ENCODE data around the gene VWCE.
"Not testable (repeated sequence)": the region's sequence is repeated elsewhere in the genome, so short reads cannot be mapped to it uniquely, and the experiment has no call there.

The VWCE gene

DNA sequence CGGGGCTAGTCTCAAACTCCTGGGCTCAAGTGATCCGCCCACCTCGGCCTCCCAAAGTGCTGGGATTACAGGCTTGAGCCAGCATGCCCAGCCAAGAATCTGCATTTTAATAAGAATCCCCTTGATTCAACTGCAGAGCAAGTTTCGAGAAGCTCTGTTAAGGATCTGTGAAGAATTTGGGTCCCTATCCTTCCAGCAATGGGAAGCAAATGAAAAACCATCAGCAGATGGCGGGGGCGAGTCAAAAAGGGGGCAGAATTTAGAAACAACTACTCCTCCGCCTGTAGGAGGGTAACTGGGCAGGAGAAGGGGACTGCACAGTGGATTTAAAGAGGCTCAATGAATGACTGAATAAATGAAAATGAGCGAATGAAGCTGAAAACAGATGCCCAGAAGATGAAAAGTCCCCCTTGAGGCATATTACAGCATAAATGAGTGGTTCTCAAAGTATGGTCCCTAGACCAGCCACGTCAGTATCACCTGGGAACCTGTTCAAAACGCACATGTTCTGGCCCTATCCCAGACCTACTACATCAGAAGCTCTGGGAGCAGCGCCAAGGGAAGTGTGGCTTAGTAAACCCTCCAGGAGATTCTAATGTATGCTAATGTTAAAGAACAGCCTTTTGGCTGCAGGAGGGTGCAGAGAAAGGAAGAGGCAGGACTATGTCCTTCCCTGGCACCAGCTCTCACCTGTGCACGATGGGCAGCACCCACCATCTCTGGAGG is 15.0 kb downstream of the VWCE start:
- DNase-seq: peak; percentile 14

DNA sequence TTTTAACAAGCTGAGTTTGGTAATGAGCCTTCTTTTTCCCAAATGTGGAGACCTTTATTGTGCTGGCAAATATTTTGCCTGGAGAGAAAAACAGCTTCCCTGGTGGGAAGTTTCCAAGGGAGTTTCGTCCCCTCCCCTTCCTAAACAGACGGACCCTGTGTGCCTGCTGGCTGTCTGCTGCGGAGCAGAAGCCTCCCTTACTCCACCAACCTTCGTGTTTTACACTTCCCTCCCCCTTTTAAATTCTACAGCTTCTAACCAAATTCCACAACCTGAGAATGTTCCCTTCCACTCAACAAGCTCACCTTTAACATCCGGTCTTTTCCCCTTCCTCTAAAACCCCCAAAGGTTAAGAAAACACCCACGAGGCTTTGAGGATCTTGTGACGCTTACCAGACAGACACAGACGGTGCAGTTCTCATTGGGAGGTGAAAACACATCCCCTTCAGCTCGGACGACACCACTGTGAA is 17.1 kb downstream of the VWCE start:
- no peak for DNase-seq

DNA sequence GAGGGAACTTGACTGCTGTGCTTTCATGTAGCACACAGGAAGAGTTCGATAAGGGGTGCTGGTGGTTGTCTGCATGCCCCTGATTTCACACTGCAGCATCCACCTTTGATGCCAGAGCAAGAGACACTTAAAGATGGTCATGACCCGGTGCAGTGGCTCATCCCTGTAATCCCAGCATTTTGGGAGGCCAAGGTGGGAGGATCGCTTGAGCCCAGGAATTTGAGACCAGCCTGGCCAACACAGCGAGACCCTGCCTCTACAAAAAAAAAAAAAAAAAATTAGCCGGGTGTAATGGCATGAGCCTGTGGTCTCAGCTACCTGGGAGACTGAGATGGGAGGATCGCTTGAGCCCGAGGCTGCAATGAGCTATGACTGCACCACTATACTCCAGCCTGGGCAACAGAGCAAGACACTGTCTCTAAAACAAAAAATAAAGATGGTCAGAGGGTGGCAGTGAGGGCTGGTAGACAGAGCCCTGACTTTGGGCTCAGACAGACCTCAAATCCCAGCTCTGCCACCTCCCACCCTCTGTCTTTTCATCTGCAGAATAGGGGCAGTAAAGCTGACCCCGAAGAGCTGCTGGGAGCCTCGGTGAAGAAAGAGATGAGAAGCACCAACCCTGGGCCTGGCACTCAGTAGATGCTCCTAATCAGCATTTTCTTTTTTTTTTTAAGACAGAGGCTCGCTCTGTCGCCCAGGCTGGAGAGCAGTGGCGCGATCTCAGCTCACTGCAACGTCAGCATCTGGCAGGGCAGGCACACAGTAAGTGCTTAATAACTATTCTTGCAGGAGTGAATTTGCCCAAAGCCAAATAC is 17.7 kb downstream of the VWCE start:
- no peak for DNase-seq

DNA sequence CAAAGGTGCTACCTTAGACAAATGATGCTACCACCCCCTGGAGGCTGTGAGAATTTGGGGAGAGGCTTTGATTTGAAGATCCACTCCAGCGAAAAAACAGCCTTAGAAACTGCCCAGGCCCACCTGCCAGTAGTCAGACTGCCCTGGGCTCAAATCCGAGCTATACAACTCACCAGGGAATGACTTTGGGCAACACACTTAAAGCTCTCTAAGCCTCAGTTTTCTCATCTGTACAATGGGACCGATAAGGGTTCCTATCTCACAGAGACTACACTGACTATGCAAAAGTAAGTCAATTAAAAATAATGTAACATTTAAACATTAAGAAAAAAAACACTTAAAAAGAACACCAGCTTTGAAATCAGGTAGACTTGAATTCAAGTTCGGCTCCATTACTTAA is 19.9 kb downstream of the VWCE start:
- no peak for DNase-seq

DNA sequence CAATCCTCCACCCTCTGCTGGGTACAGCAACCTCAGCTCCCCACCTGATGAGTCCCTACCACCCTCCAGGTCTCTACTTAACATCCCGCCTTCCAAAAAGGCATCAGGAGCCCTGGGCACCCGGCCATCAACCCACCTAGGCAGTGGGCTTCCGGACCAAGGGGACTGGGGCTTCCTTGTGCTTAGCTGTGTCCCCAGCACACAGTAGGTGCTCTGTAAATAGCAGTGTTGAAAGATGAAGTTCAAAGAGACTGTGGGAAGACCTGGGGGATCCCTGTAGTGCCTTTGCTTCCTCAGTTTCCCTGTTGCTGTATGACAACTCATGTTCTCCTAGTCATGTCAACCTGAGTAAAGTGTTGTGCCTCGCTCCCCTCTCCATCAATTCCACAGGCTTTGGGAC is 21.0 kb downstream of the VWCE start:
- DNase-seq: no peak

DNA sequence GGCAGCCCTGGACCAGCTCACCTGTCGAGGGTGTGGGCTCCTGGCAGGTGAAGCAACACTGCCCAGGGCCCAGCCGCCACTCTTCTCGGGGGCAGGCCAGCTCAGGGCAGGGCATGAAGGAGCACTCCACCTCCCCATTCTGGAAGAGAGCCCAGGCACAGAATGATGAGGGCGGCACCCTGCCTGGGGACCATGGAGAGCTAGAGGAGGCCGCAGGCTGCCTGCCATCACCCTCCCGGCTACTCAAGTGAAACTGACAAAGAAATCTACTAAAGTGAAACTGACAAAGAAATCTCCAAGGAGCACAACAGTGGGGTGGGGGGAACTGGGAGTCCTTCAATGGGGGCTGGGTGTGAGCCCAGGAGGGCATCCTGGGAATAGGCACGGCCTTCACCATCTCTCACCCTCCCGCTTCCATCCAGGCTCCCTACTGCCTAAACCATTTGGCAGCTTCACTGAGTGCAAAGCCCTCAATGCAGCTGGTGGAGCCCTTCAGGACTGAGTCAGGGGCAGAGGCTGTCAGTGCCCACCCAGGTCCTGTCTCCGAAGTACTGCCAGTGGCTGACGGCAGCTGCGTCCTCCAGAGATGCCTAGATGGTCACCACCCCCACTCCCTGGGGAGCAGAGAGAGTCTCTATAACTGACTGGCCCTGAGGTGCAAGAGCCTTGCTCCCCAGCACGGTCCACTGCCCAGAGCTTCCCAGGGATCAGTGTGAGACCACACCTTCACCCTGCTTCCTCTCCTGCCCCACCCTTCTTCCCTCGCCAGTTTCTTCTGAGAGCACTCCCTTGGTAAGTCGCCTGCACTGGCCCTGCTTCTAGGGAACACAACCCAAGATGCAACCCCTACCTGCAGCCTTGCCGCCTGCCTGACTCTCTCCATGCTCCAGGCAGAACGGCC is 21.7 kb downstream of the VWCE start:
- DNase-seq: no peak

DNA sequence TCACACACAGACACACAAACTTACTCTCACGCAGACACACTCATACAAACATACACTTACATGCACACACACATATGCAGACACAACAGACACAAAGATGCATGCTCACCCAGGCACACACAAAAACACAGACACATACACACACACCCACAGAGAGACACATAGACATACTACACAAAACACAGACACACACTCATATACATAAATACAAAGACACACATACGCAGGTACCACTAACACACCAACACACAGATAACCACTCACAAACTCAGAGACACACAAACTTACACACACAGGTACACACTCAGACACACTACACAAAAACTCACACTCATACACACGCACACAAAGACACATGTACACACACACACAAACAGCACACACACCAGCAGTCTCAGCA is 22.4 kb downstream of the VWCE start:
- DNase-seq: no peak

DNA sequence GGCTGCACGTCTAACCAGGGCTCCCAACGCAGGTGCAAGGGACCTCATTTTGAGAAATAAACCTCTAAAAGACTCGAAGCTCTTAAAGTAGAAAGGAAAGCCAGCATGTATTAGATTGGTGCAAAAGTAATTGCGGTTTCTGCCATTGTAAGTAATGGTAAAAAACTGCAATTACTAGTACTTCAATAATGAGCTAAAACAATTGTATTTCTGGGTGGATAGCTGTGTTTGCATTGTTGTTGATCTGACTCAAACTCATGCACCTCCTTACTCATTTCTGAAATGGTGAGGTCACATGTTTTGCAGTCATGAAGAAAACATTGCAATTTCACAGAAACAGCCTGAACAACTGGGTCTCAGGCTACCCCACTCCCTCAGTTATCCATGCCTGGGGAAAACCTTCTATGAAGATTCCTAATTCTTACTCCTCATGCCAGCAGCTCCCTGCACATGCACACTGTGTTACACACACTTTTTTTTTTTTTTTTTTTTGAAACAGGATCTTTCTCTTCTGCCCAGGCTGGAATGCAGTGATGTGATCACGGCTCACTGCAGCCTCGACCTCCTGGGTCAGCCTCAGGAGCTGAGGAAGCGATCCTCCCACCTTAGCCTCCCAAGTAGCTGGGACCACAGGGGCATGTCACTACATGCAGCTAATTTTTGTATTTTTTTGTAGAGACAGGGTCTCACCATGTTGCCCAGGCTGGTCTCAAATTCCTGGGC is 24.6 kb downstream of the VWCE start:
- no peak for DNase-seq

DNA sequence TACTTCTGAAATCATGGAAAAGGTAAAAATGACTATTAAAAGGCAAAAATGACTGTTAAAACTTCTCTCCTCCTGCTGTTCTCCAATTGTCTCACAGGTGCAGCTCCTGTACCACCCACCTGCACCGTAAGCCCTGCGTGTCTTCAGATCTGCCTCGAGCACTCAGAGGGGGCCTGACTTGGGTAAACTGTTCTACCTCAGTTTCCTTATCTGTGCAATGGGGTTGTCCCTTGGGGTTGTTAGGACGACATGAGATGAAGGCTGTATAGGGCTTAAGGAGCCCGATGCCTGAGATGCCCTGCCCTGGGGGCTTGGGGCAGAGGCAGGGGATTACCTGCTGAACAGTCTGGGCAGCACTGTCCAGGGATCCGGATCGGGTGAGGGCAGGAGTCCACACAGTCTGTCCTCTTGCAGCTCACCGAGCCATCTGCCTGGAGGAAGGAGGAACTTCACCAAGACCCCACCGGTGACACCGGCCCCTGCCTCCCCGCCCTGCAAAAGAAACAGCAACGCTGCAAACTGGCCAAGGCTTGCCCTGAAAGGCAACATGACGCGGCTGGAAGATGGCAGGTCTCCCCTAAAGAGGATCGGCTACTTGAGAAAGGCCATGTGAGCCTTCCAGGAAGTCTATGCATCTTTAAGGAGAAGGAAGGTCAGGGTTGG is 26.4 kb downstream of the VWCE start:
- DNase-seq: no peak

DNA sequence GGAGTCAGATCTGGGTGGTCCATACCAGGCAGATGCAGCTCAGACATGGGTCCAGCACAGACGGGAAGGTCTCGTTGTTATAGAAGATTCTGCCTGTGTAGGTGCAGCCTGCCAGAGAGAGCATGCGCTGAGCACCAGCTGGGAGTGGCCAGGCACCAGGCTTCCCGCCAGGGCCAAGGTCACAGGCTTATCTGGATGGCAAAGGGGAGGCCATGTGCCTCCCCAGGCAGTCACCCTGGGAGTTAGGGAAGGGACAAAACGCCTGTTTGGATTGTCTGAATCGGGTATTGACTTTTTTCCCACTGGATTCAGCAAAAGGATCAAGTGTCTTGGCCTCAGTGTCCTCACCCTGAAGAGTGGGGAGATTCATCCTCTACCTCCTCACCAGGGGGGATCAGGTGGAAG is 27.7 kb downstream of the VWCE start:
- no peak for DNase-seq

DNA sequence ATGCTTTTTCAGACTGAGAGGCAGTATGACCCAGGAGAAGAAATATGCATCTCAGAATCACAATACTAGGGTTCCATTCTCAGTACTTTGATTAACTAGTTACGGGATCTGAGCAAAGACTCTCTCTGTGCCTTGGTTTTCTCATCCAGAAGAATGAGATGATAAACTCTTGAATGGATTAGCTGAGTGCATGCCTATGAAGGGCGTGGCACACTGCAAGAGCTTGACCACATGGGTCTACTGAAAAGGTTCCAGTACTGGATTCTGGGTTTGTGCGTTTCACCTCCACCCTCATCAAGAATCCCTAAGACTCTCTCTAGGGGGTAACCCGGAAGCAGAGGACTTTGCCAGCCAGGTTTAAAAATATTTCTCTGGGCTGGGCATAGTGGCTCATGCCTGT is 28.5 kb downstream of the VWCE start:
- DNase-seq: no peak

DNA sequence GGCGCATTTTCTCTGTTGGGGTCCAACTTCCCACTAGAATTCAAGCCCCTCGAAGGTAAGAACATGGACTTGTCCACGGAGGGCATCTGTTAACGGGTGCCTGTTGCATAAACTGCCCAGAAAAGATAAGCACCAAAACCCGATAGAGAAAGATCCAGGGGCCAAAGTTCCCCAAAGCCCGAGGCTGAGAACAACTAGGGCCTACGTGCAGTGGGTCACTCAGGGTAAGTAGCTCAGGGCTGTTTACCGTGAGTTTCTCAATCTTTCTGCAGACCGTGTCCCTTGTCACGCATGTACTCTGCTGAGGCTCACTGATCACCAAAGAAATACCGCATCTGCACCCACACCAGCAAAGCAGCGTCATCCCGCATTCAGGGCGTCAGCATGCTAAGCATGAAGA is 29.8 kb downstream of the VWCE start:
- DNase-seq: no peak

DNA sequence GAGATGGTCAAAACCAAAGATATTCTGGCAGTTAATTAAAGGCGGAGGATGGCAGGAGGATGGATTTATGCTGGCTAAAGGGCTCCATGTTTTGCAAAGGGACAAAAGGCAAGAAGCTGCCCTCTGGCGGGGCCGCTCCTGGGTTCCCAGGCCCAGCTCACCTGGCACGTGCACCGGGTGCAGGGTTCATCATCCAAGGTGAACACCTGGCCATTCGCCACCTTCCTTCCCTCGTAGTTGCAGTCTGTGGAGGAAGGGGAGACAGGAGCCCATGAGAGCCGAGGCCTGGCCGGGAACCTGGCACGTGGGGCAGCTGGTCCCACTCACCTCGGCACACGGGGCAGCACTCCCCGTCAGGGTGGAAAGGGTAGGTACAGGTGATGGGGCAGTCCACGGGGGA is 30.3 kb downstream of the VWCE start:
- no peak for DNase-seq

DNA sequence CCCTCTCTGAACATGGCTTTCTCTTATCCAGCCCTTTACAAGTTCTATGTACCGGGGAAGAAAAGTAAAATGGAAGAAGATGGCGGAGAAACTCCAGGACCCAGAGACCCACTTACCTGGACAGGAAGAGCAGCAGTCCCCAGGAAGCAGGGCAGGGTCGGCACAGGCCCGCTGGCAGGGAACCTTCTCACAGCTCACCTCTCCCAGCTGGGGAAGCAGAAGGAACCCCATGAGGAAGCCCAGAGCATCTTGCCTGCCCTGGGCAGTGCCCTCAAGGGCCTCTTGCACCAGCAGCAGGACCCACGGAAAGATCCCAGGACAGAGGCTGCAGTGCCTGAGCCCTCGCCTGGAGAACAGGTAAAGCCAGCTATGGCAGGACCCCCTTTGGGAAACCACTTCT is 30.7 kb downstream of the VWCE start:
- no peak for DNase-seq

DNA sequence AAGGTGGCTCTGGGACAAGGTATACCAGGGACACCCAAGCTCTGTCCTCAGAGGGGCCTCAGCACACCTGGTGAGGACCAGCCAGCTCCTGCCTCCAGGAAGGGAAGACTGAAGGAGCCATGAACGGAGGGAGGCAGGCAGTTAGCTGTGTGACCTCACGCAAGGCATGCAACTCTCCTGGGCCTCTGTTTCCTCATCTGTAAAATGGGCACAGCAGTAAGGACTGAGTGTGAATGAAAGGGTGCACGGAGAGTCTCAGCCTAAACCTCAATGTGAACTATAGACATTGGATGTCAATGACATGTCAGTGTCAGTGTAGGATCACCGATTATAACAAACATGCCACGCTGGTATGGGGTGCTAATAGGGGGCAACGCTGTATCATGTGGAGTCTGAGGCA is 35.8 kb downstream of the VWCE start:
- no peak for DNase-seq

DNA sequence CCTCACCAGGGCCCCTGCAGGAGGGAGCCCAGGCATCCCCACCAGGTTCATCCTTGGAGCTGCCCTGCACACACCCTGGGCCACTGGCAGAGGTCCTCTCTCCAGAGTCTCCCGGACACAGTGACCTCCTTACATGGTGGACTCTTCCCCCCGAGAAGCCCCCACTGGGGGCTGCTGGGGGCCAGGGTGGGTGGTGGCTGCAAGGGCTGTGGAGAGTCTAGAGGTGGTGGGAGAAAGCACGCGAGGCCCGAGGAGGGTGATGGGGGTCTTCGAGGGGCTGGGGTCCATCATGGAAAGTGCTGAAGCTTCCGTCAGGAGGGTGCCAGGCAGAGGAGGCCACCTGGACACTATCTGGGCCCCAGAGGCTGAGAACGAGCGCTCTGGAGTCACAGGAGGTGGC is 36.6 kb downstream of the VWCE start:
- DNase-seq: no peak

DNA sequence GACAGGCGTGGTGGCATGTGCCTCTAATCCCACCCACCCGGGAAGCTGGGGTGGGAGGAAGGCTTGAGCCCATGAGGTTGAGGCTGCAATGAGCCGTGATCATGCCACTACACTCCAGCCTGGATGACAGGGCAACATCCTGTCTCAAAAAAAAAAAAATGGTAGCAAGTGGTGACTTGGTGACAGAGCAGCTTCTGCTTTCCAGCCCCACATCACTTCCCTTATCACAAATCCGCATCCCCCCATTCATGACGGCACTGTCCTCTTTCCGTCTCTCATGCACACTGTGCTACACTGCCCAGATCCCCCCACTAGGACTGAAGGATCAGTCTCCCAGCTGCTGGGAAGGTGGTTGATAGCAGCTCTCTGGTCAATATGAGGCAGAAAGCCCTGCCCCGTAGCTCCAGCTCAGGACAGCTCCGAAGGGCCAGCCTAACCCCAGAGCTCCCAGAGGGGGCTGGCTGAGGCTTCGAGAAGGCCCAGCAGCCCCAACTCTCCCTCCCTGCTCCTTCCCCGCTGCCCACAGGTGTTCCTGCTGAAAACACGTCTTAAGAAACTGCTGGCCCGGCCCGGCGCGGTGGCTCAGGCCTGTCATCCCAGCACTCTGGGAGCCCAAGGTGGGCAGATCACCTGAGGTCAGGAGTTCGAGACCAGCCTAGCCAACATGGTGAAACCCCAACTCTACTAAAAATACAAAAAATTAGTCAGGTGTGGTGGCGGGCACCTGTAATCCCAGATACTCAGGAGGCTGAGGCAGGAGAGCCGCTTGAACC is 38.2 kb downstream of the VWCE start:
- DNase-seq: no peak

DNA sequence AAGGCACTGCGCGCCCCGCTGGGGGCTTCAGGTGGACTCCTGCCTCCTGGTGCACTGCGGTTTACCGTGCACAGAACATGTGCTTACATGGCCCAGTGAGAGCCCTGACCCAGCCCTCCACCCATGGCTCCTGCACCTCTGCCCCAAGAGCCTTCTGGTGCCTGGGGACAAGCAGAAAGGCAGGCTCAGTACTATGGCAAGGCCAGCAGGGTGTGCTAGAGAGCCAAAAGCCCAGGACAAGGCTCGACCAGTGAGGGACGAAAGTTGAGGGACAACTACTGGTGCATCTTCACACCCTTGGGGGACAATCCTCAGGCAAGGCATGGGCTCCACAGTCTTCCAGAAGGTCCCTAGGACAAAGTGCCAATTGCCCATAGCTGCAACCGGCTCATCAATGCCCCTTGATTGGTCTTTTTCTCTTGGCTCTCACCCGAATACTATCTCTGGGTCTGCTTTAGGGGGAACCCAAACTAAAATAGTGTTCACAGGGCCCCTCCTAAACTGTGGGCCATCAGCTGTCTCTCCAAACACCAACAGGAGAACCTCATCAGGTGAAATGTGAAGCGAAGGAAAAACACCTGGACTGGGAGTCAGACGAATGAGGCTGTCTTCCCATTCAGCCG is 40.6 kb downstream of the VWCE start:
- DNase-seq: no peak

DNA sequence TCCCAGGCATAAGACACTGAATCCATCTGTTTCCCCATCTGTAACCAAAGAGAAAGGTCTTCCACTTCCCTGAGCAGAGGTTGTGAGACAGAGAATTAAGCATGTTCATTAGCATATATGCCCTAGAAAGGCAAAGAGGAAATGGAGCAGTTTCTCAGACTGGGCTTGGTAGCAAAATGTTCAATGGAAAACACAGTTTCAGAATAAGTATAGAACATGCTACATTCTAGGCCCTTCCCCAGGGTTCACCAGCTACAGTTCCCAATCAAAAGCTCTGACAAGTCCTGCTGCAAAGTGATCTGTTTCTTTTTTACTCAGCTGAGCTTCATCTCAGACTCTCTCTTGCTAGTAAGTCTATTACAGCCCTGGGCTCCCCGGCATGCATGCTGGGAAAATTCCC is 42.8 kb downstream of the VWCE start:
- DNase-seq: not testable (repeated sequence)

DNA sequence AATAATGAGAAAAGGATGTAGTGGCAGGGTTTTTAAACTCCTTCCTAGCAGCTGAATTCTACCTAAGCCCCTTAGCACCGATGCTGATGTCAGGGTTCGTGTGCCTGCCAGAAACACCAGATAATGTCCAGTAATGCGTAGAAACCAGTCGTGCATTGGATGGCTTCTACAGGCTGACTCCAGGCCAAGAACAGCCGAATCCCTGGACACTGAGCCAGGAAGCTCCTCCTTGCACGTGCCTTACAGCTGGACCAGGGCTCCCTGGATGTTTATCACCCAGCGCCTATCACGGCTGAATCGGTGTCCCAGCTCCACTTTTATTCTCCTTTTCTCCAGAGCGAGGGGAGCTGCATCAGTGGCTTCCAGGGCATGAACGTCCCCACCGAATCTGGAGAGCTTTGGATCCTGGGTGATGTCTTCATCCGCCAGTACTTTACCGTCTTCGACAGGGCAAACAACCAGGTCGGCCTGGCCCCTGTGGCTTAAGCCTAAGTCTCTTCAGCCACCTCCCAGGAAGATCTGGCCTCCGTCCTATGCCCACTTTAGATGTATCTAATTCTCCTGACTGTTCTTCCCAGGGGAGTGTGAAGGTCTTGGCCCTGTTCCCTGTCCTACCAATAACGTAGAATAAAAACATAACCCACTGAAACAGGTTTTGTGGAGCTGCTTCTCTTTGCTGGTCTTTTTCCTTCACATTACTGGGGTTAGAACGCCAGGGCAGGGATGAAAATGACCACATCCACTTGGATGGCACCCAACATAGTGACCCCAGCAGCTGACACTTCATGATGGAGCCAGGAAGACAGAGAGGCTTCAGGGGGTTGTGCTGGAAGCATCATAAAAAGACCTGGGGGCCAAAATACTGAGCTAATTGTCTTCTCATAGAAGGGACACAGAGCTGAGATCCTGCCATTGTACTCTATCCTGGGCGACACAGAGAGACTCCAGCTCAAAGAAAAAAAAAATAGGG is 44.0 kb downstream of the VWCE start:
- DNase-seq: not testable (repeated sequence)

All from NCI-H2171 (cell line).